Left lung (tissue), 10 donors: ENCODE measurements around the gene ETV6. TPM values are rescaled to one million over a fixed set of nuclear protein-coding genes. Genes with fewer than 3 reads are reported as not detected.

Experiments
- ATAC-seq: fragments of 200-7000 bp; cut with Tn5 transposase; one replicate; pipeline ENCODE4 v1.9.1; 2020; ENCODE audit warnings: moderate library complexity
- DNase-seq, 4 donors: peaks; one replicate each; pipeline ENCODE4 v3.0.0-alpha.2; 2013 to 2020
- H3K27ac ChIP-seq, 2 donors: fragments of 200-600 bp; sonication (generic) in 1 of 2; one replicate each; pipeline versions ENCODE4 v1.5.0 to v1.8.0; 2020 to 2021
- H3K27me3 ChIP-seq, 2 donors: fragments of 200-600 bp; sonication (generic) in 1 of 2; one replicate each; pipeline versions ENCODE4 v1.5.0 to v1.8.0; 2020 to 2021
- H3K36me3 ChIP-seq, 2 donors: fragments of 200-600 bp; sonication (generic) in 1 of 2; one replicate each; pipeline versions ENCODE4 v1.5.0 to v1.8.0; 2020 to 2021
- H3K4me1 ChIP-seq, 2 donors: fragments of 200-600 bp; one replicate each; pipeline ENCODE4 v1.8.0; 2021
- H3K4me3 ChIP-seq, 2 donors: fragments of 200-600 bp; sonication (generic) in 1 of 2; one replicate each; pipeline versions ENCODE4 v1.5.0 to v1.8.0; 2020 to 2021; ENCODE audit warnings: mild to moderate bottlenecking in 1 of 2
- H3K9me3 ChIP-seq, 2 donors: fragments of 200-600 bp; sonication (generic) in 1 of 2; one replicate each; pipeline versions ENCODE4 v1.5.0 to v1.8.0; 2020 to 2021
- CTCF ChIP-seq, 2 donors: fragments of 200-600 bp; sonication (generic) in 1 of 2; IDR thresholded peaks; one replicate each; pipeline versions ENCODE4 v1.5.0 to v1.8.0; 2021; ENCODE audit warnings: antibody characterized with exemption in 2 of 2
- intact Hi-C, 2 donors: fragments of 100-400 bp; cut with DNase I; formaldehyde crosslinking; loops; one replicate each; pipeline versions ENCODE4 v1.11.2 to v1.14.2; 2022
- polyA plus RNA-seq, 6 donors: library from polyadenylated mRNA; unstranded; fragments of 120-200 nt; gene quantifications; one replicate each; pipeline ENCODE4 v1.2.1, GENCODE V29; 2013; ENCODE audit not compliant: insufficient read length in 6 of 6
- total RNA-seq, 2 donors: library from RNA; stranded (reverse); fragmentation: NEBNext Ultra II Directional; extraction: Animal tissue kit (Norgen Biotek cat#: 25700); gene quantifications; one replicate each; pipeline ENCODE4 v1.2.1, GENCODE V29; 2021
- donor health status: DM: no; HTN: yes; CAD: no.
- donor health status: DM: no; HTN: no; CAD: no.

Gene ETV6
- total and polyA plus RNA-seq, 8 donors, result 16.0 to 44.7 (median 17.1) TPM

DNA sequence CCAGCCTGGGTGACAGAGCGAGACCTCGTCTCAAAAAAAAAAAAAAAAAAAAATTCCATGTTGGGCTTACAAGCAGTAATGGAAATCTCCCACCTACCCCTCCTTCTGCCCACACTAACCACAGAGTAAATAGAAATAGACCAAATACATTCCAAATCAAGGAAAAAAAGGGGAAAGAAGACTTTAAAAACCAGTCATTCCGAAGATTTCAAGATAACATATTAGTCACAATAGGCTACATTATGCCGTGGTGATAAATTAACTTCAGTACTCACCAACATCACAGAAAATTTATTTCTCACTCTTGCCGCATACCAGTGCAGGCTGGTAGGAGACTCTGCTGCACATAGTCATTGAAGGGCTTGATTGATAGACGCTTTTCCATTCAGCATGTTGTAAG is 15.5 kb upstream of the ETV6 start:
- no peak for TF ChIP-seq CTCF (IDR thresholded peaks at IDR 0.05)
- Histone ChIP-seq H3K4me3 (no peak overlapping the region), H3K36me3 (no peaks in the 10 kb centered on the region), H3K27me3 (no peaks in the 10 kb centered on the region), H3K9me3 (peaks cover 0 to 11% of the 10 kb centered on the region in 2 donors), H3K4me1 (no peaks in the 10 kb centered on the region), H3K27ac (no peak overlapping the region)
- intact Hi-C loops, result no loop called here
- DNase-seq (no peak), ATAC-seq (no peak)

DNA sequence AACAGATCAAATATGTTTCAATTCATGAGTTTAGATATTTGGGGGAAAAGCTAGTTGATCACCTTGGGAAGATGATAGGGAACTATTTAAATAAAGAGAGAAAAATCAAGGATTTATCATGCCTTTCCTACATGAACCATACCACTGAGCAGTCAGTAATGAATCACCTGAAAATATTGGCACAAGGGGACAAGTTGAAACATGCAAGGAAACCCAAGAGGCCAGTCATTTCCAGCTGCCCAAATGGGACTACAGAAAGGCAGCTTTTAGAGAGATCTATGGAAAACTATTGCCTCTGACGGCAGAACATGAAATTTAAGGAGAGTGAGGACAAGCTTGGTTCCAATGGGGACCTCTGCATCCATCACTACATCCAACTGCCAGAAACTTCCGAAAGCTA is 14.1 kb upstream of the ETV6 start:
- H3K9me3 ChIP-seq, result peaks cover 0 to 11% of the 10 kb centered on the region in 2 donors
- no peaks in the 10 kb centered on the region for H3K4me1 ChIP-seq
- H3K4me3 ChIP-seq, result no peak overlapping the region
- H3K36me3 ChIP-seq, result no peaks in the 10 kb centered on the region
- H3K27me3 ChIP-seq, result no peaks in the 10 kb centered on the region
- ATAC-seq, result no peak
- intact Hi-C loops, result no loop called here
- no peak for TF ChIP-seq CTCF (IDR thresholded peaks at IDR 0.05)
- no peak overlapping the region for H3K27ac ChIP-seq
- DNase-seq, result no peak

GRCh38 chr12:11638315-11638916 is 11.1 kb upstream of the ETV6 start:
- TF ChIP-seq CTCF (IDR thresholded peaks at IDR 0.05), result no peak
- no peak for DNase-seq
- Histone ChIP-seq H3K4me1 (no peaks in the 10 kb centered on the region), H3K27me3 (no peaks in the 10 kb centered on the region), H3K27ac (no peak overlapping the region), H3K4me3 (no peak overlapping the region), H3K9me3 (peaks cover 0 to 11% of the 10 kb centered on the region in 2 donors), H3K36me3 (no peaks in the 10 kb centered on the region)
- ATAC-seq, result no peak
- intact Hi-C loops, result no loop called here

- no peak for ATAC-seq
- no peaks in the 10 kb centered on the region for H3K36me3 ChIP-seq
- intact Hi-C loops, result no loop called here
- H3K4me3 ChIP-seq, result no peak overlapping the region
- no peaks in the 10 kb centered on the region for H3K4me1 ChIP-seq
- TF ChIP-seq CTCF (IDR thresholded peaks at IDR 0.05), result no peak
- H3K27me3 ChIP-seq, result no peaks in the 10 kb centered on the region
- DNase-seq, result no peak
- H3K27ac ChIP-seq, result no peak overlapping the region
- H3K9me3 ChIP-seq, result peaks cover 0 to 11% of the 10 kb centered on the region in 2 donors
Measured at GRCh38 chr12:11639454-11639853, 10.0 kb upstream of the ETV6 start.

DNA sequence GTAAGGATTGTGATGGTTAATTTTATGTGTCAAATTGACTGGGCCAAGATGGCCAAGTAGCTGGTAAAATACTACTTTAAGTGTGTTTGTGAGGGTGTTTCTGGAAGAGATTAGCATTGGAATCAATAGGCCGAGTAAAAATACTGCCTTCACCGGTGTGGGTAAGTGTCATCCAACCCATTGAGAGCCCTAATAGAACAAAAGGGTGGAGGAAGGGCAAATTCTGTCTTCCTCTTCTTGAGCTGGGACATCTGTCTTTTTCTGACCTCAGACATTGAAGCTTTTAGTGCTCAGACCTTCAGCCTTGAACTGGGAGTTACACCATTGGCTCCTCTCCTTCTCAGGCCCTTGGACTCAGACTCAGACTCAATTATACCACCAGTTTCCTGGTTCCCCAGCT is 8.0 kb upstream of the ETV6 start:
- Histone ChIP-seq H3K4me3 (no peak overlapping the region), H3K9me3 (peaks cover 0 to 3% of the 10 kb centered on the region in 2 donors), H3K4me1 (no peaks in the 10 kb centered on the region), H3K27me3 (no peaks in the 10 kb centered on the region), H3K27ac (no peak overlapping the region), H3K36me3 (no peaks in the 10 kb centered on the region)
- ATAC-seq (no peak), DNase-seq (no peak)
- no peak for TF ChIP-seq CTCF (IDR thresholded peaks at IDR 0.05)
- intact Hi-C loops, result loop anchor here in 1 of 2 donors (10.0 kb wide), 1 partner anchor 373 kb away; no protein-coding TSS in a partner anchor
